ENCODE results near the gene GDI1. TPM values are rescaled to one million over a fixed set of nuclear protein-coding genes. Genes with fewer than 3 reads are reported as not detected.

GDI1 gene
- total RNA-seq, 1 donor from 2014 or later: 144 TPM

- DNase-seq (ENCODE audit: low read depth): no peak
- H3K4me3 ChIP-seq (ENCODE audit: low read depth, low read length): no peak overlapping the region
- TF ChIP-seq CTCF (conservative IDR thresholded peaks at IDR 0.05; ENCODE audit: low read depth, low read length): no peak
Measured at GRCh38 chrX:154403192-154403591, 33.8 kb upstream of the GDI1 start.

GRCh38 chrX:154403858-154404257 lies 33.1 kb upstream of the GDI1 start:
- DNase-seq (ENCODE audit: low read depth): no peak
- no peak for TF ChIP-seq CTCF (conservative IDR thresholded peaks at IDR 0.05; ENCODE audit: low read depth, low read length)
- no peak overlapping the region for H3K4me3 ChIP-seq (ENCODE audit: low read depth, low read length)

- no peak overlapping the region for H3K4me3 ChIP-seq (ENCODE audit: low read depth, low read length)
- no peak for TF ChIP-seq CTCF (conservative IDR thresholded peaks at IDR 0.05; ENCODE audit: low read depth, low read length)
- no peak for DNase-seq (ENCODE audit: low read depth)
Measured at GRCh38 chrX:154404625-154405192, 32.2 kb upstream of the GDI1 start.

- no peak for TF ChIP-seq CTCF (conservative IDR thresholded peaks at IDR 0.05; ENCODE audit: low read depth, low read length)
- peak overlapping the region; percentile 45 for H3K4me3 ChIP-seq (ENCODE audit: low read depth, low read length)
- no peak for DNase-seq (ENCODE audit: low read depth)
Measured at GRCh38 chrX:154408659-154409221, 28.2 kb upstream of the GDI1 start.

GRCh38 chrX:154409222-154409871 lies 27.6 kb upstream of the GDI1 start, which contains the start of gene DNASE1L1:
TSS of gene DNASE1L1 (minus strand) at chrX:154409254. CDS start at chrX:154405568, 3,686 bp downstream.
- H3K4me3 ChIP-seq (ENCODE audit: low read depth, low read length): peak within 1 kb of the TSS; percentile 45
- no peak for TF ChIP-seq CTCF (conservative IDR thresholded peaks at IDR 0.05; ENCODE audit: low read depth, low read length)
- DNase-seq (ENCODE audit: low read depth): no peak

GRCh38 chrX:154411981-154412340 lies 25.0 kb upstream of the GDI1 start:
- no peak for DNase-seq (ENCODE audit: low read depth)
- H3K4me3 ChIP-seq (ENCODE audit: low read depth, low read length): peak overlapping the region; percentile 70
- TF ChIP-seq CTCF (conservative IDR thresholded peaks at IDR 0.05; ENCODE audit: low read depth, low read length): no peak
